Hippocampal formation (tissue), 2 donors: Measurements from ENCODE around the gene NDUFAB1.
"Not testable (repeated sequence)": the region's sequence is repeated elsewhere in the genome, so short reads cannot be mapped to it uniquely, and the experiment has no call there.

Experiments
- DNase-seq, 2 donors: peaks; one replicate each; lab custom pipeline; 2025; lab: John Stamatoyannopoulos, UW

NDUFAB1 gene

GRCh38 chr16:23554536-23554935 is 41.6 kb downstream of the NDUFAB1 start:
- DNase-seq = no peak

- no peak for DNase-seq
These were observed 44.0 kb downstream of the NDUFAB1 start for GRCh38 chr16:23552161-23552560.

DNA sequence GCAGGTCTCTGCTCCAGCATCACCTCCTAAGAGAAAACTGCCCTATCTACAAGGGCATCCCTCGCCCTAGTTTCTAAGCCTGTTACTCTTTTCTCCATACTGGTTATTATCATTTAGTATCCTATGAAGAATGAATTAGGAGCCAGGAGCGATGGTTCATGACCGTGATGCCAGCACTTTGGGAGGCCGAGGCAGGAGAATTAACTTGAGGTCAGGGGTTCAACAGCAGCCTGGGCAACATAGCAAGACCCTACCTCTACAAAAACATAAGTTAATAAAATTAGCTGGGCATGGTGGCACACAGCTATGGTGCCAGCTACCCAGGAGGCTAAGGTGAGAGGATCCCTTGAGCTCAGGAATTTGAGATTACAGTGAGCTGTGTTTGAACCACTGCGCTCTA is 46.2 kb downstream of the NDUFAB1 start:
- no peak for DNase-seq

DNA sequence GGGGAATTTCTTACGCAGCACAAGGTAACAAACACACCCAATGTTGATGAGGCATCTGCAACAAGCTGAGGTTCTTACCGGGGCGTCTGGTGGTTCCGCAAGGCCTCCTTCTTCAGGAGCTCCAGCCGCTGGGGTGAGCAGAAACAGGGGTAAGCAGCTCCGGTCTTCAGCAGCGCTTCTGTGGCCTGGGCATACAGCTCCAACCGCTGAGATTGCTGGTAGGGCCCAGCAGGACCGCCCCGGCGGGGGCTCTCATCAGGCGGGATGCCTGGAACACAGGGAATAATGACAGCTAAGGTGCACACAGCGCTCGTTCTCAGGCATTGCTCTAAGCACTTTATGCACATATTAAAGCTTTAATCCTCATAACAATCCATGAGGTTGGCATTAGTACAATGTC is 51.7 kb downstream of the NDUFAB1 start:
- DNase-seq = no peak

DNA sequence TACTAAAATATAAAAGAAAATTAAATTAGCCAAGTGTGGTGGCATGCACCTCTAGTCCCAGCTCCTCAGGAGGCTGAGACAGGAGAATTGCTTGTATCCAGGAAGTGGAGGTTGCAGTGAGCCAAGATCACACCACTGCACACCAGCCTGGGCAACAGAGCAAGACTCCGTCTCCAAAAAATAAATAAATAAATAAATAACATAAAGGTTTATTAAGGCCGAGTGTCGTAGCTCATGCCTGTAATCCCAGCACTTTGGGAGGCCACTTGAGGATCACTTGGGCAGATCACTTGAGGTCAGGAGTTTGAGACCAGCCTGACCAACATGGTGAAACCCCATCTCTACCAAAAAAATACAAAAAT is 55.3 kb downstream of the NDUFAB1 start:
- not testable (repeated sequence) for DNase-seq

DNA sequence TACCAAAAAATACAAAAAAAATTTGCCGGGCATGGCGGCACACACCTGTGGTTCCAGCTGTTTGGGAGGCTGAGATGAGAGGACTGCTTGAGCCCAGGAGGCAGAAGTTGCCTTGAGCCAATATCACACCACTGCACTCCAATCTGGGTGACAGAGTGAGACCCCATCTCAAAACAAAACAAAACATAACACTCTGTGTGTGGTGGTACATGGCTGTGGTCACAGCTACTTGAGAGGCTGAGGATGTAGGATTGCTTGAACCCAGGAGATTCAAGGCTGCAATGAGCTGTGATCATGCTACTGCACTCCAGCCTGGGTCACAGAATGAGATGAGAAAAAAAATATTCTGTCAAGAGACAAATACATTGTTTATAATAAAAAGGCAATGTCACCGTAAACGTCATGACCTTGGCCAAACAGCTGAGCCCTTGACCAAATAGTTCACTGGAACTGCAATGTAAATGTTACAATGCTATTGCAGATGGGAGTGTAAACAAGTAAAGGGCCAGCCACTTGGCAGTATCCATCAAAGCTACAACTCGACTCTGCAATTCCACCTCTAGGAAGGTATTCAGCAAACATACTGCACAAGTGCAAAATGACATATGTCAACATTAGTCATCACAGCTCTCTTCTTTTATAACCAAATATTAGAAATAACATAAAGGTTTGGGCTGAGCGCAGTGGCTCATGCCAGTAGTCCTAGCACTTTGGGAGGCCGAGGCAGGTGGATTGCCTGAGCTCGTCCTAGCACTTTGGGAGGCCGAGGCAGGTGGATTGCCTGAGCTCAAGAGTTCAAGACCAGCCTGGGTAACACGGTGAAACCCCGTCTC is 55.9 kb downstream of the NDUFAB1 start:
- no peak for DNase-seq

DNA sequence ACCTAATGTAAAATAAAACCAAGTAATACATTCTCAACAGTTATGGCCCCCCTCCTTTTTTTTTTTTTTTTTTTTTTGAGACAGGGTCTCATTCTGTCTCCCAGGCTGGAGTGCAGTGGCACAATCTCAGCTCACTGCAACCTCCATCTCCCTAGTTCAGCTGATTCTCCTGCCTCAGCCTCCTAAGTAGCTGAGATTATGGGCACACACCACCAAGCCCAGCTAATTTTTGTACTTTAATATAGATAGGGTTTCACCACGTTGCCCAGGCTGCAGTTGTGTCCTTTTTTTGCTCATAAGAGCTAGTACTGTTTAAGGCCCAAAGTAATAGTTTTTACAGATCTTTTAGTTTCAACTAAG is 57.2 kb downstream of the NDUFAB1 start:
- no peak for DNase-seq

DNA sequence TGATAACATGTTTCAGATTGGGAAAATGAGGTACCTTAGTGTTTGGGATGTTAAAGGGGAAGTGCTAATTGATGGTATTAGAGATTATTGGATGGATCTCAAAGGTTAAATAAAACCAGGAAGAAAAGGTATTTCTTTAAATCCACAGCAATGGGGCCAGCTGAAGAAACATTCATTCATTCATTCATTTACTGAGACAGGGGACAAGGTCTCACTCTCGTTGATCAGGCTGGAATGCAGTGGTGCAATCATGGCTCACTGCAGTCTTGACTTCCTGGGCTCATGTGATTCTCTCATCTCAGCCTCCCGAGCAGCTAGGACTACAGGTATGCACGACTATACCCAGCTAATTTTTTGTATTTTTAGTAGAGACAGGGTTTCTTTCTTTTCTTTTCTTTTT is 58.7 kb downstream of the NDUFAB1 start:
- no peak for DNase-seq

DNA sequence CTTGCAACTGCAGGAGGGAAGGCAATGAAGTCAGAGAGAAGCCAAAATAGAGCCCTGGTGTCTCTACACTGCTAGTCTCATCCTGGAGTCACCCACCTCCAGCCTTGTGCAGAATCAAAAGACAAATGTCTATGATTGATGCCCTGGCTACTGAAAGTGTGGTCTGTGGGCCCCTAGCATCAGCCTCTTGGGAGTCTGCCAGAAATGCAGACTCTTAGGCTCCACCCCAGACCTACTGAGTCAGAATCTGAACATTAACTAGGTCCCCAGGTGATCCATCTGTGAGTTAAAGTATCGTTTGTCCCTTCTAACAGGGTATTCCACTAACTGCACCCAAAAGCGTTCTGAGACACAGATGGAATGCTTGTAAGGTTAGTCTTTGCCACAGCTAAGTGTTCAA is 60.2 kb downstream of the NDUFAB1 start:
- DNase-seq = no peak

- no peak for DNase-seq
These were observed 61.0 kb downstream of the NDUFAB1 start for GRCh38 chr16:23534868-23535860.

GRCh38 chr16:23532448-23532847 is 63.7 kb downstream of the NDUFAB1 start:
- DNase-seq = no peak
